ENCODE measurements around the gene RABGAP1L. TPM values are rescaled to one million over a fixed set of nuclear protein-coding genes. Genes with fewer than 3 reads are reported as not detected.

The RABGAP1L gene
- total and polyA plus RNA-seq, 2 donors from 2014 or later = 16.2 to 48.5 TPM

- FAIRE-seq = no peak
- Histone ChIP-seq H3K4me3 (ENCODE audit: low read length in 3 of 3) (peak overlapping the region; percentile 82 to 98 (median 88)), H3K27ac (ENCODE audit: low read depth in 2 of 2, low read length in 2 of 2) (no peak overlapping the region), H3K4me1 (ENCODE audit: control insufficient read depth in 2 of 3, insufficient read depth in 2 of 3, low read depth in 1 of 3, low read length in 3 of 3) (peaks cover 0 to 4% (median 0%) of the 10 kb centered on the region in 3 donors), H3K9me3 (ENCODE audit: control insufficient read depth in 2 of 3, insufficient read depth in 1 of 3, low read length in 3 of 3) (no peaks in the 10 kb centered on the region), H3K9ac (ENCODE audit: low read length in 3 of 3) (peak overlapping the region in 2 of 3 donors; percentile 77 to 98), H3K36me3 (ENCODE audit: control insufficient read depth in 2 of 3, insufficient read depth in 3 of 3, low read length in 3 of 3) (no peaks in the 10 kb centered on the region), H3K27me3 (ENCODE audit: control insufficient read depth, insufficient read depth, low read length) (no peaks in the 10 kb centered on the region)
- DNase-seq = peak in 1 of 5 donors; percentile 15
- TF ChIP-seq CTCF (IDR thresholded peaks at IDR 0.05; ENCODE audit: borderline replicate concordance, extremely low read depth, insufficient read depth) = no peak
- intact Hi-C loops (cut with DNase I) = no loop called here
These were observed 641.6 kb downstream of the RABGAP1L start for GRCh38 chr1:174800876-174801275.

- no peaks in the 10 kb centered on the region for H3K4me1 ChIP-seq (ENCODE audit: control insufficient read depth in 2 of 3, insufficient read depth in 2 of 3, low read depth in 1 of 3, low read length in 3 of 3)
- no peaks in the 10 kb centered on the region for H3K36me3 ChIP-seq (ENCODE audit: control insufficient read depth in 2 of 3, insufficient read depth in 3 of 3, low read length in 3 of 3)
- H3K27me3 ChIP-seq (ENCODE audit: control insufficient read depth, insufficient read depth, low read length) = no peaks in the 10 kb centered on the region
- TF ChIP-seq CTCF (IDR thresholded peaks at IDR 0.05; ENCODE audit: borderline replicate concordance, extremely low read depth, insufficient read depth) = no peak
- intact Hi-C loops (cut with DNase I) = no loop called here
- no peaks in the 10 kb centered on the region for H3K9me3 ChIP-seq (ENCODE audit: control insufficient read depth in 2 of 3, insufficient read depth in 1 of 3, low read length in 3 of 3)
- no peak for FAIRE-seq
- no peak for DNase-seq
- H3K9ac ChIP-seq (ENCODE audit: low read length in 3 of 3) = no peak overlapping the region
- no peak overlapping the region for H3K4me3 ChIP-seq (ENCODE audit: low read length in 3 of 3)
- H3K27ac ChIP-seq (ENCODE audit: low read depth in 2 of 2, low read length in 2 of 2) = no peak overlapping the region
These were observed 650.5 kb downstream of the RABGAP1L start for GRCh38 chr1:174809755-174810280.

GRCh38 chr1:174812016-174812415 lies 652.7 kb downstream of the RABGAP1L start:
- DNase-seq (no peak), FAIRE-seq (no peak)
- intact Hi-C loops (cut with DNase I) = no loop called here
- no peak overlapping the region for H3K27ac ChIP-seq (ENCODE audit: low read depth in 2 of 2, low read length in 2 of 2)
- H3K27me3 ChIP-seq (ENCODE audit: control insufficient read depth, insufficient read depth, low read length) = no peaks in the 10 kb centered on the region
- H3K36me3 ChIP-seq (ENCODE audit: control insufficient read depth in 2 of 3, insufficient read depth in 3 of 3, low read length in 3 of 3) = no peaks in the 10 kb centered on the region
- H3K9me3 ChIP-seq (ENCODE audit: control insufficient read depth in 2 of 3, insufficient read depth in 1 of 3, low read length in 3 of 3) = no peaks in the 10 kb centered on the region
- H3K4me3 ChIP-seq (ENCODE audit: low read length in 3 of 3) = no peak overlapping the region
- no peak overlapping the region for H3K9ac ChIP-seq (ENCODE audit: low read length in 3 of 3)
- no peak for TF ChIP-seq CTCF (IDR thresholded peaks at IDR 0.05; ENCODE audit: borderline replicate concordance, extremely low read depth, insufficient read depth)
- H3K4me1 ChIP-seq (ENCODE audit: control insufficient read depth in 2 of 3, insufficient read depth in 2 of 3, low read depth in 1 of 3, low read length in 3 of 3) = no peaks in the 10 kb centered on the region

- H3K9me3 ChIP-seq (ENCODE audit: control insufficient read depth in 2 of 3, insufficient read depth in 1 of 3, low read length in 3 of 3) = no peaks in the 10 kb centered on the region
- no peak overlapping the region for H3K4me3 ChIP-seq (ENCODE audit: low read length in 3 of 3)
- no peaks in the 10 kb centered on the region for H3K4me1 ChIP-seq (ENCODE audit: control insufficient read depth in 2 of 3, insufficient read depth in 2 of 3, low read depth in 1 of 3, low read length in 3 of 3)
- no peak for TF ChIP-seq CTCF (IDR thresholded peaks at IDR 0.05; ENCODE audit: borderline replicate concordance, extremely low read depth, insufficient read depth)
- H3K27ac ChIP-seq (ENCODE audit: low read depth in 2 of 2, low read length in 2 of 2) = no peak overlapping the region
- DNase-seq (no peak), FAIRE-seq (no peak)
- H3K9ac ChIP-seq (ENCODE audit: low read length in 3 of 3) = no peak overlapping the region
- no peaks in the 10 kb centered on the region for H3K27me3 ChIP-seq (ENCODE audit: control insufficient read depth, insufficient read depth, low read length)
- H3K36me3 ChIP-seq (ENCODE audit: control insufficient read depth in 2 of 3, insufficient read depth in 3 of 3, low read length in 3 of 3) = no peaks in the 10 kb centered on the region
- intact Hi-C loops (cut with DNase I) = no loop called here
These were observed 653.3 kb downstream of the RABGAP1L start for GRCh38 chr1:174812656-174813055.
